HG02763 (cell line): ENCODE data around the gene RCHY1.

Experiments
- ATAC-seq: cut with Tn5 transposase; IDR thresholded peaks from one replicate; pipeline ENCODE4 v1.9.1; 2021; ENCODE audit warnings: mild to moderate bottlenecking, moderate library complexity; ENCODE audit not compliant: unreplicated experiment

RCHY1 gene

GRCh38 chr4:75429208-75429607, 85.0 kb downstream of the RCHY1 start:
- ATAC-seq = no peak
